ENCODE results near the gene FMO3.

Gene FMO3

DNA sequence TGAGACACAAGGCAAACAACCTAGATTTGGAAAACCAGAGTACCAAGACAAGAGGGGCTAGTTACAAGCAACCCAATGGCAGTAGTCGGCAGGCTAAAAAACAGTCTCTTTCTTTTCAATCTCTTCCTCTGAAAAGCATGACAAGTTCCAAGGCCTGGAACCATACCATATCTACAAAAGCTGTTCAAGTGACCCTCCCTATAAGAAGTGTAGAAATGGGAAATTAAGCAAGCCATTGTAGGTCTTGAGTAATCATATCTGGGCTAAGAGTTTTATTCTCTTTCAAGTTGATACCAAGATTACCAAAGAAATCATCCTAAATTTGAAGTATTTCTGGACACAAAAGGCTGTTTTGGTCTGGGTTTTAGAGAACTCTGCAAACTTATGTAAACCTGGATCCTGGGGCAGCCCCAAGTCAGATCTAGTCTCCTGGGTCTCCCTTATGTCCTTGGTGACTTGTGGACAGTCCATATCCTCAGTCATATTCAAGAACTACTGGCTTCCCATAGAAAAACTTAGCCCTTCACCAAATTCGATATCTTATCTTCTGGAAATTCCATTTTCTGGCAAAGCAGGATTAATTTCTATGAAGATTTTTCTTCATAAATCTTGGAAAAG, 24.7 kb downstream of the FMO3 start:
- intact Hi-C loops (cut with DNase I), result no loop called here
- no peak for DNase-seq

DNA sequence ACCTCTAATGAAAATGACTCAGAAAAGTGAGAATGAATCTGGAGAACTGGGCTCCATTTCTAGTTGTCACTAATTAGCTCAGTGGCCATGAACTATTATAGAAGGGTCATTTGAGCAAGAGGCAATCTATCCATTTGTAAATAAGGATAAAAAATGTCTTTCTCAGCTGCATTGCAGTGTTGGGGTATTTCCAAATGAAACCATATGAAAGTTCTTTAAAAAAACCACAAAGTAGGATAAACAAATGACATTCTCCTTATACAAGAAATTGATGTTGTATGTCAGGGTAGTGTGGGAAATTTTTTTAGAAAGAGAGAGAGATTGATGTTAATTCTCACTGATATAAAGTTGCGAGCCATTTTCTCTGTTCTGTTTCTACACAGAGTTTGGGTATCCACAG, 26.0 kb downstream of the FMO3 start:
- intact Hi-C loops (cut with DNase I), result no loop called here
- no peak for DNase-seq

- no peak for DNase-seq
- intact Hi-C loops (cut with DNase I), result no loop called here
These were observed 26.4 kb downstream of the FMO3 start for GRCh38 chr1:171117085-171117484.

GRCh38 chr1:171119648-171120047, 28.9 kb downstream of the FMO3 start:
- no peak for DNase-seq
- intact Hi-C loops (cut with DNase I), result no loop called here

GRCh38 chr1:171122299-171122698, 31.6 kb downstream of the FMO3 start:
- DNase-seq, result no peak
- intact Hi-C loops (cut with DNase I), result no loop called here

GRCh38 chr1:171122893-171123292, 32.2 kb downstream of the FMO3 start:
- intact Hi-C loops (cut with DNase I), result no loop called here
- DNase-seq, result no peak

DNA sequence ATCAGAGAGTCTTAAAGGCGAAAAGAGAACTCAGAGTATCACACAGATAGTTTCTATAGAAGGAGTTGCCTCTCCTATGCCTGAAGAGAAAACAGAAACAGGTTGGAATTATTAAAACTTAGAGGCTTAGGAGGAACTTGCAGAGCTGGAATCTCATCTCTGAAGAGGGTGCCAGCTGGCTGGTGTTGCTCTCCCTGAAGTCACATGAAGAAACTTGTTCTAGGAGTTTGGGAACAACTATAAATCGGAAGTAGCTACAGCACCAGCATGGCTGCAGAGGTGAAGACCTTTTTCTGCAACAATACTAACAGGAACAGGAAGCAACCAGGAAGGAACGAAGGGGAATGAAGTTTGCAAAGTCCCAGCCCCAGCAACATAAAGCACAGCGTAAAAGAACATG, 35.8 kb downstream of the FMO3 start:
- DNase-seq, result no peak
- intact Hi-C loops (cut with DNase I), result no loop called here

GRCh38 chr1:171127099-171127498, 36.4 kb downstream of the FMO3 start:
- DNase-seq, result no peak
- intact Hi-C loops (cut with DNase I), result no loop called here

DNA sequence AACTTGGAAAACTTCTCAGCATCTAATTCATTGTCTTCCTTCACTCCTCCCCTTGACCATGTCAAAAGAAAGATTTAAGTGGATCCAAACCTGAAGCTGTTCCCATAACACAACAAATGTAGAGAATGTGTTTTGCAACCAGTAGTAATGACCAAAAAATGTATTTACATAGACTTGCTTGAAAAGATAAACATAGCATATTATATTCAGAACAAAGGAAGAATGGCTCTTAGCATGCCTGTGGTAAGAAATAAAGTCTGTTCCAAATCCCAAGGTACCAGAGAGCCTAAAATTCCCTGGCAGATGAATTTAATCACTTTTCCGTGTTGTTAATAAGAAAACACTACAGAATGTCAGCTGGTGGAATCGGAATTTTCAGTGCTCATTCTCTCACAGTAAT, 36.8 kb downstream of the FMO3 start:
- intact Hi-C loops (cut with DNase I), result no loop called here
- DNase-seq, result no peak

GRCh38 chr1:171128463-171128862, 37.8 kb downstream of the FMO3 start:
- intact Hi-C loops (cut with DNase I), result no loop called here
- no peak for DNase-seq

DNA sequence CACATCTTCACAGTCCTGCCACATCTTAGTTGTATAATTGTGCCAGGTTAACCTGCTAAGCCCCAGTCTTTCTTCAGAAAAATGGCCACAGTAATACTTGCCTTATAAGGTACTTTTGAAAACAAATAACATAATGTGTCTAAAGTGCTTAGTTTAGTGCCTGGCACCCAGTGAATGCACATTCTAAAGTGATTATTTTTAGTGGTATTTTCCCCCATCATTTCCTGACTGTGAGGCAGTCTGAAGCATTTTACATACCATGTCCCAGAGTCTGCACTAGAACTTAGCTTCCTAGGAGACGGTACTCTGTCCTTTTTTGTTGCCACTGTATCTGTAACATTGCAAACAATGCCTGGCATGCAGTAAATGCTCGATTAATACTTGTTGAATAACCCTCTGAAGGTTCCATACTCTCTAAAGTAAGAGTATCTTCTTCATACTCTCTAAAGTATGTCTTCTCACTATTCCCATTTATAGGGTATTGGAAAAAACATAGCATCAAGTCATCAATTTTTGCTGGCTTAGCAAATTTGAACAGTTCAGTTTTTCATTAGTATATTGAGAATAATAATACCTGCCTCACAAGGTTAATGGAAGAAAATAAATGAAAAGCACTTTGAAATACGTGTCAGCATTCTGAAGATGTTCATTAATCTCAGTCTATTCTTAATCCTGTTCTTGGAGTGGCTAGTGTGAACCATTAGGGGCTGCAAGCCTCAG, 43.7 kb downstream of the FMO3 start:
- no peak for DNase-seq
- intact Hi-C loops (cut with DNase I), result no loop called here

DNA sequence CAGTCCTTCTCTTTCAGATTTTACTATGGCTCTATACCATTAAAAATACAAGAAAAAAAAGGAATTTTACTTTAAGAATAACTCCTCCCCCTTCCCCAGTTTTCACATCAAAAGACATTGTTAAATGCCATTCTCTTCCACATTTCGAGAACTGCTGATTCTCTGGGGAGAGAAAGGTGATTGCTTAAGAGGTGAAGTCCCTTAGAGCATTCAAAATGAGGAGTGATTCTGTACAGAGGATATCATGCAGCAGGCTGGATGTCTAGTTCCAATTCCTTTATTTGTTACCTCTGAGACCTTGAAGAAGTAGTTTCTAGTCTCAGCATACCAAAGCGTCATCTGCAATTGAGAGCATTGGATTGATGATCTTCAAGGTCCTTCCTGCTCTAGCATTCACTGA, 46.9 kb downstream of the FMO3 start:
- no peak for DNase-seq
- intact Hi-C loops (cut with DNase I), result no loop called here

DNA sequence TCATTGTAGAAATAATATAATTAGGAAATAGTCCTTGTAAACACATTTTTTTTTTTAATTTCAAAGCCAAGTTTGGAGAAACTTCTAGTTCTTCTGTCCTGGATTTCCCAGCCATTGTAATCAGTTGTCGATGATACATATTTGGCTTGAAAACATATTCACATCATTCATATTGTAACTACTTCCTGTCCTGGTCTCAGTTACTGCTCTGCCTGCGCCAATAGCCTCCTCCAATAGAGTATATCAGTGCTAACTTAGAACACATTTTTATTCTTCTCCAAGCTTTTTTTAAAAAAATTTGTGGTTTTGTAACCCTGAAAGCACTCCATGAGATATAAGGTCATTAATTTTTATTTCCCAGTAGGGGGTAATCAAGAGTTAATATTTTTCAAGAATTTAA, 48.3 kb downstream of the FMO3 start:
- DNase-seq, result no peak
- intact Hi-C loops (cut with DNase I), result no loop called here

GRCh38 chr1:171139890-171140289, 49.2 kb downstream of the FMO3 start:
- intact Hi-C loops (cut with DNase I), result no loop called here
- no peak for DNase-seq

GRCh38 chr1:171140401-171140800, 49.7 kb downstream of the FMO3 start:
- DNase-seq, result no peak
- intact Hi-C loops (cut with DNase I), result no loop called here

DNA sequence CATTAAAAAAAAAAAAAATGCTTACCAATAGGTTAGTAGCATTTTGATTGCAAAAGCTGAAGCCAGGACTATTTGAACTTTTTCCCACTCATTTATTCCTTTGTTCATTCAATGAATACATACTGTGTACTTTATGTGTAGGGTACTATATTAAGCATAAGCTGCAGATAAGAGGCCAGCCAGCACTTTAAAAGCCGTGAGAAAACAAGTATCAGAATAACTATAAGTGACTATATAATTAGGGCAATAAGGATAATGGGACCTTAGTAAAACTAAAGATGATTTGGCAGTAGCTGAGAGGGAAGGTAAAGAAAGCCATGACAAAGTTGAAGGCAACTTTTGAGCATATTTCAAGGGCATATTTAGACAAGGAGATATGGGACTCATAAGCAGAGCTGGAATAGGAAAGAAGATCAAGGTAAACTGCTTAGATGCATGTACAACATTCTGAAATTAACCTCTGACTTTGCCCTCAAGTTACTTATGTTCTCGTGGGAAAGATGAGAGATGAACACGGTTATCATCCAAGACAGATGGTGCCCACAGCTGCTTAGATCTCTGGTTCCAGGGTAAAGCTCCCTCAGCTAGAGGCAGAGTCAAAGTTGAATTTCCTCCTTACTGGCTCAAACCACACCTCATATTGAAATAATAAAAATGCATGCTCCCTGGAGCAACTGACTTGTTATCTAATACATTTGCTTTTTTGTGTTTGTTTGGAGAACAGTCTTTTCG, 50.4 kb downstream of the FMO3 start:
- intact Hi-C loops (cut with DNase I), result no loop called here

DNA sequence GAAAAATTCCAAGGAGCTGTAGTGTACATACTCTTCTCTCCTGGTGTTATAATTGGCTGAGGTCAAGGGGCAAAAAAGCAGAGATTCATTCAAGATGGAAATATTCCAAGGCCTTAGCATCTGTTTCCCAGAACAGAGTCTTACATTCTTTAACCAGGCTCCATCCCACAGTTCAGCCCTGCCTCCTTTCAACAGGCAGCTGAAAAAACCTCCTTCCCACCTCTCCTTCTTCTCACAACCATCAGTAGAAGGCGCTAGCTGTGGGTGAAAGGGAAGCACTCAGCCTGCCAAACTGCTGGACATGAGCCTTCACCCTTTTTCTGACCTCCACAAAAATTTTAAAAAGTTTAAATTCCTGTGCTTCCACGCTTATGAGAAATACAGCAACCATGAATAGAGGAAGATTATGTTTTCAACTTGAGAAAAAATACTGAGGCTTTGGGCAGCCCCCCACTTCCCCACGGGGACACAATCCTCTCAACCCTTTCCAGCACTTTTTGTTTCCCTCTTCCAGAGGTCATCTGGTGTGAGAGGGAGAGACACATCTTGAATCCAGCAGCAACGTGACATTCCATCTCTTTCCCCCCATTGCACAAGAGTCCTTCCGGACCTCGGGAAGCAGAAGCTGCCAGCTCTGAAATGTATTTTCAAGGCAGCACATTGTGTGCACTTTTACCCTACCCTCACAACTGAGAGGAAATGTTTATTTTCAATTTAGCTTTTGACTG, 51.1 kb downstream of the FMO3 start:
- DNase-seq, result no peak
- intact Hi-C loops (cut with DNase I), result no loop called here

More for the DNA sequence above, 50.4 kb downstream of the FMO3 start:
- no peak for DNase-seq

GRCh38 chr1:171142416-171143385, 52.0 kb downstream of the FMO3 start:
- no peak for DNase-seq
- intact Hi-C loops (cut with DNase I), result no loop called here

GRCh38 chr1:171150156-171150555, 59.5 kb downstream of the FMO3 start:
- intact Hi-C loops (cut with DNase I), result no loop called here
- no peak for DNase-seq

DNA sequence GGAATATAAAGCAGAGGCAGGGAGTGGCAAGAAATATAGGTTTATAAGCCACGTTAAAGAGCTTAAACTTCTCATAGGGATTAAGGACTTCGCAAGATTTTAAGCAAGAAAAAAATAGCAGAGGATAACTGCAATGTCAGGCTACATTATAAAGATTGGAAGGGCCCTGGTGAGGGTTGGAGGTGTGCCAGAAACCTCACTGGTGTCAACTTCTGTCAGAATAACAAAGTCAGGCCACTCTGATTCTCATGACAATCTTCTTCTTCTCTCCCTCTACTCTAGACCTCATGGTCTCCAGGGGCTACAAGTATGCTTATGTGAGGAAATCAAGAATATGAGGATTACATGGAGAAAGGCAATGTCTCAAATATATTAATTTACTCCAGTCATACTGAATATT, 61.8 kb downstream of the FMO3 start:
- intact Hi-C loops (cut with DNase I), result no loop called here
- DNase-seq, result no peak

Data from posterior cingulate gyrus (tissue), 11 donors.